Measurements from ENCODE around the gene DNAH8.

DNAH8 gene

DNA sequence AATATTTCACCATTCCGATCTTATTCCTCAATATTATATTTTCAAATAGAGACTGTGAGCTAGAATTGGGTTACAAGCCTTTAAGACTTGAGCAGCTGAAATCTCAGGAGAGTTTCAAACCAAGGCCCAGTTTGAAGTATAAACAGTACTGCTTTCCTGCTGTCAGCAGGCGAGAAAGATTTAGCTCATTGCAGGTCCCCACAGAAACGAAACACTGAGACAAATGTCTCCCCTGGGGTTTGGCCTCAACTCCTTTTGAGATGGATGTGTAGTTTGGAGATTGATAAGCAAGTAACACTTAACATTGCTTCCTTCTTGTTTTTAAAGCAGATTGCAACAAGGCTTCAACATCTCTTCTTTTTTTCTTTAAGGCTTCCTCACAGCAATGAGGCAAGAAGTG is 311.1 kb downstream of the DNAH8 start:
- DNase-seq = no peak

DNA sequence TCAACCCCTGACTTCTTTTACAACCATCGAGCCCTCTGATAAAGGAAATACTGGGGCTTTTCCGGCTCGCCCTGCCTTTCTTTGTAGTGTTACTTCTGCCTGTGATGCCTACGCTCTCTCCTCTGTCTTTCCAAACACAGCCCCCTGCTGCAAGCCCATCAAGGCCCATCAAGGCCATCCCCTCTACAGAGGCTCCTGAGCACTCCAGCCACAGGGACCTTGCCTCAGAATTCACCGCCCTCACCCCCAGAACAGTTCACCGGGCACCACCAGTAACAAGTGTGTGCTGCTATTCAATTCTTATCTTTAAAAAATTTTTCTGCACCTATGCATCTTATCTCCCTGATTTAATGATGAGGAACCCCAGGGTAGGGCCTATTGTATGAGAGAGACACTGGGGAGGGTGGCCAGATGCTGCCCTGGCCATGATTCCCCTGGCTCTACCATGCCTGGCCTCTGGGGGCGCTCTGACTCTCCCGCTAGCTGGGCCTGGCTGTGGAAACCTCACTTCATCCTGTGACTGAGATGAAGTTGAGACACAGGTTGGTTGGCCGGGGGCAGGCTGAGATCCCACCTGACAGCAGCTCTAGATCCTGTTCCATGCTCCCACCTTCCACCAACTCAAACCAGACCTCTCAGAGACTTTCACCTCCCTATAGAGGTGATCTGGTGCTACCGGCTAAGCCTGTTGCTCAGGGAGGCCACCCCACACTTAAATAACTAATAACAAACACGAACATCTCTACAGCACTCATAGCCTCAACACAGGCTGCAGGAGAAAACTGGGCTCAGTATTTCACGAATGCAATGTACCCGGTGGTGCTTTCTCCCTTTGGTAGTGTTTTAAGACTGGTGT is 314.3 kb downstream of the DNAH8 start:
- no peak for DNase-seq

DNA sequence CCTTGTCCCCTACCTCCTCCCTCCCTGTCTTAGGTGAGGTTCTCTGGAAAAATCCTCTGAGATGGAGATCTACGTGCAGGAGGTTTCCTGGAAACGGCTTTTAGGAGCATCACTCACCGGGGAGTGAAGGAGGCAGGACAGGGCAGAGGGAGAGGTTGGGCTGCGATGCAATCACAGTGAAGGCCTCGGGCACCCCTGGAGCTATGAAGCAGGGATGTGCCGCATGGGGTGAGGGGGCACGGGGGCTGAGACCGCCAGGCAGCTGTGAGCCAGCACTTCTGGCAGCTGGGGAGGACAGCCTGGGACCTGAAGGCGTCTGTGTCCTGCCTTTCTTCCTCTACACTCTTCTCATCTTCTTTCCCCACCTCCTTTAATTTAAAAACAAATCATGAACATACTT is 320.6 kb downstream of the DNAH8 start:
- DNase-seq = no peak

DNA sequence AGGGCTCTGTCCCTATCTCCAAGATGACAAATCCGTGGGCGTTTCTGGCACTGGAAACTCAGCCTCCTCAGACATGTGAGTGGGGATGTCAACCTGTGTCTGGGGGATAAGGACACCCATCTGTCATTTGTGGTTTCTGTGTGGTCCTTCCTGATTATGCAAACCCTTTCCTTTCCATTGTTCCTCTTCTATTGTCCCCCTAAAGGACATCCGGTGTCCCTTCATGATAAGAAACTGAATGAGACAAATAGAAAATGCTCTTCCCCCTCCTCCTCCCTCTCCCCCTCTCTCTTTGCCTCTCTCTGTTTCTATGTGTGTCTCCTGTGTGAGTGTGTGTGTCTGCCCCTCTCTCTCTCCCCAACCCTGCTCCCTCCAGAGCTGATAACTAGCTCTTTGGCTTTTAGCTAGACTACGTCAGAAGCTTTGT is 322.0 kb downstream of the DNAH8 start:
- no peak for DNase-seq

DNA sequence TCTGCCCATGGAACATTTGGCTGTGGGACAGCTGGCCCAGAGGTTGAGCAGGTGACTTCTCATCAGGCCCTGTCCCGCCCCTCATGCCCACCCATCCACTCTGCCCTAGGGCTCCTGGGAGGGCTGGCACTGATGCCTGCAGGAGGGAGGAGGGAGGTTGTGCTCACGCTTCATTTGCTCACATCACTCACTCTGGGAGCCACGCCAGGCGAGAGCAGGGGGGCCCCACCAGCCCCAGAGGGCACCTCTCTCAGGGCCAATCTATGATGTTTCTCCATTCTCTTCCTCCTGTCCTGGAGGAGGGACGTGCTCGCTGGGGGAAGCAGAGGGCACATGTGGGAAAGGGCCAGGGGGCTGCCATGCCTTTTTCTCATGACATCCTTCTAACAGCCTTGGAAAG is 322.6 kb downstream of the DNAH8 start:
- DNase-seq = no peak

DNA sequence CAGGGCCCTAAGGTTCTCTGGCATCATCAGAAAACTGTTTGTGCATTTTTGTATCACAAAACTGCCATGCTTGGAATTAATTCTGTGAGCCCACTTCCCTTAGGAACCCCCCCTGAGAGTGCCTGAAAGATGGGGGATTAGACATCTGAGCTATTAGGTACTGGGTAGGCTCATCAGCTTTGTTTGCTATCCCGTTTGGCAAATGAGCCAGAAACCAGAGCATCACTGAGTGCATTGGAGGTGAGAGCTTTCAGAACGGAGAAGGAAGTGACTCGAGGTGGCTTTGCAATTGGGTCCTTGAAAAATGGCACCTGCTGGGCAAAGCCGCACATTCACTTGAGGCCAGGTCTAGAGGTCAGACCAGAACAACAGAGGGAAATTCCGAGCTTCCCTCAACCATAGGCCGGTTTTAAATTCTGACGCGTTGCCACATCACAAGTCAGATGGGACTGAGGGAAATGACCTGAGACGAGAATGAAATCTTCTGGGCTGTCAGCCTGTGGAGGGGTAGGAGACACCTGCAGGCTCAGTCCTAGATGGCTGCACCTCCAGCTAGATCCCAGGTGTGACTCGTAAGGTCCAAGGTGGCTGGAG is 325.1 kb downstream of the DNAH8 start:
- no peak for DNase-seq

DNA sequence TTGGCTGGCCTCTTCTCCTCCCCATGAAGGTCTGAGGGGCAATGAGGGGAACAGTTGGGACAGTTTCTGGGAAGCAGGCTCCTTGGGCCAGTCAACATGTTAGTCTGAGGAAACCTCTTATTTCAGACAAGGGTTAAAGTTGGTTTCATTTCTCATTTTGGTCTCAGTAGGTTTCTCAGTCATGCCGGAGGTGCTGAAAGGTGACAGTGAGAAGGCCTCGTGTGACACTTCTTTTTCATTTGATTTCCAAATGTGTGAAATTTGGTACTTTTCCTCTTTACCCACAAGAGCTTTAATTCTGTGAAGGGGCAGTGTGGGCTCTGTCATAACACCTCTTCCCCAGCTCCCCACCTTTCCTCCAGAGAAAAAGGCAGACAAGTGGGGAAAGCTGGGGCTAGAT is 326.0 kb downstream of the DNAH8 start:
- DNase-seq = no peak

DNA sequence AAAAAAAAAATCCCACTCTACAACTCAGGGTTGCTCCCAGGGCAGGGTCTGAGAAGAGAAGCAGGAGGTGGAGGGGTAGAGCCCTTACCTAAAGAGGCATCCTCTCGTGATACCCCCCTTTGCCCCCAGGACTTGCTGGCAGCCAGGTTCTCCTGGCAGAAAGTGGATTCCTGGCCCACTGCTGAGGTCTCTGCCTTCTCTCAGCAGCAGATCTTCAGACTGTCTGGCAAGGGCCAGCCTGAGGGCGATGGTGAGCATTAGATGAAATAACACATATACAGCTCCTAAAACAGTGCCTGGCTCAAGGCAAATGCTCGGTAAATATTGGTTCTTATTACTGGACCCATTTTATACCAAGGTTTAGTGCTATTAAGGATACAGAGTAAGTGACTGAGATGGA is 328.7 kb downstream of the DNAH8 start:
- no peak for DNase-seq

DNA sequence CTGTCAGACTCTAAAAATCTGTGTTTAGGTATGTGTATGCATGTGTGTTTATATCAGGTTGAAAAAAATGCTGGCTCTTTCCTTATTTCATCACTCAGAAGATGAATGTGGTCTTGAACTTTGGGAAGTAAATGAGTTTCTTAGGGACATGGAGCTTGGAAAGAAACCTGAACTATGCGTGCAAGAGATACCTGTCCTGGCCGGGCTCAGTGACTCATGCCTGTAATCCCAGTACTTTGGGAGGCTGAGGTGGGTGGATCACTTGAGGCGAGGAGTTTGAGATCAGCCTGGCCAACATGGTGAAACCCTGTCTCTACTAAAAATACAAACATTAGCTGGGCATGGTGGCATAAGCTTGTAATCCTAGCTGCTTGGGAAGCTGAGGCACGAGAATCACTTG is 329.1 kb downstream of the DNAH8 start:
- DNase-seq = no peak

DNA sequence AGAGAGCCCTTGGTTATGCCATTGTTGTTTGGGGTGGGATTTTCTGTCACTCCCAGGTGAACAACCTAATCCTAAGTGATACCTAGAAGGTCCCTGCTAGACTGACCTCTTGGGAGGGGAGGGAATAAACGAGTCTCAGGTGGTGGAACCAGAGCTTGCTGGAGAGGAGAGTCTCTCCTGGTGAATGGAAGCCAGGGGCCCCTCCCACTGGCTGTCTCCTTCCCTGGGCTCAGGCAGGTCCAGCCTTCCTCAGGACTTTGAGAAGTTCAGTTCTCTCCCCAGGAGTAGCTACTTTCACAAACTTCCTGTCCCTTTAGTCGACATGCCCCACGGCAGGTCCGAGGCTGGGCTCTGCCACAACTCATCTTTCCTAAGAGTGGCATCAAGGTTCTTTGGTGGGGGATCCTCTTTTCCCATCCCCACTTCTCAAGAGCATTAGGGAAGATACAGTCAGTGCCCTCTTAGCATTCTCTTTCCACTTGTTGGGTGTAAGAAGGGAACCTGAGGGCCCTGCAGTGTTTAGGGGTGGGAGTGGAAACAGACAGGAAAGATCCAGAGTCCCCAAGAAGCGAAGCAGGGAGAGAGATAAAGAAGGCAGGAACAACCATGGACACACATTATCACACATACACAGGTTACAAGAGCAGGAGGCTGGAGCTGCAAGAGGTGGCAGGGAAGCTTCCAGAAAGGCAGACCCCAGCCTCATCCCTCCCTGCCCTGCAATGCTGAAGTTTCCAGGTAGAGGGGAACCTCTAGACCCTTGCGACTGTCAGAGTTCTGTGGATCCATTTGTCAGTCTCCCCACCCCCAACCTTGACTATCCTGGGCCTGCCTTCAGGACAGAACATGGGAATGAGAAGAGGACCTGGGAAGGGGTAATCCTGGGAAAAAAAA is 332.6 kb downstream of the DNAH8 start:
- DNase-seq = no peak

DNA sequence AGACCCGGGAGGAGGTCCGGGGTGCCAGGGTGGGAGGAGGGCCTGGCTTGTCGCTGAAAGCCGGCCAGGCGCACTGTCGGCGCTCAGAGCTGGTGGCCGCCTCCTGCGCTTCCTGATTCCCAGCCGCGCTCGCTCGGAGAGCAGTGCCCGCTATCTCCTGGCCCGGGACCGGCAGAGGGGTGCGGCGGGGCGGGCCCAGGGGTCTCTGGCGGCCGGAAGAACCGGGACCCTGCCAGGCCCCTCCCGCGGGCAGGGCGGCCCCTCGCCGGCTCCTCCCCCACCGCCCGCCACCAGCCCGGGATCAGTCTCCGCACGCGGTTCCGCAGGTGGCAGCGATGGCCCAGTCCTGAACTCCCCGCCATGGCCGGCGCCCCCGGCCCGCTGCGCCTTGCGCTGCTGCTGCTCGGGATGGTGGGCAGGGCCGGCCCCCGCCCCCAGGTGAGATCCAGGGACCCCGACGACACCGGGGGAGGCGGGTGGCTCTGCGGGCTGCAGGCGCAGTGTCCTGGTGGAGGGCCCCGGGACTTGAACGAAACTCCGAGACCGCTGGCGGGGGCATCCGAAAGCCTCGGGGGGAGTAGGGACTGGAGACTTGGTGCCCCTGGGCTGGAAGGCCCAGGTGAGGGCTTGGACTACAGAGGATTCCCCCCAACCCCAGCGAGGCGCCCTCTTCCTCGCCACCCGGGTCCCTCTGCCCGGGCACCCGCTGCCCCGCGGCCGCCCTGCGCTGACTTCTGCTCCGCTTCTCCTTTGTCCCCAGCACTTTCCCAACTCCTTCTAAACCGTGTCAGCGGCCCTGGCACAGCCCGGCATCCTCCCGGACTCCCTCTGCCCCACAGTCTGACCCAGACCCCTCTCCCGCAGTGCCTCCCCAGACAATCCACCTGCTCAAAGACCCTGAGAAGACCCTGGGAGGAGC is 333.6 kb downstream of the DNAH8 start, which contains the start of gene GLP1R:
Gene GLP1R, plus strand, starts transcription at position 301 of the 919 bp plus-strand sequence. Its CDS starts 60 bp downstream, at position 361.
- DNase-seq = no peak

DNA sequence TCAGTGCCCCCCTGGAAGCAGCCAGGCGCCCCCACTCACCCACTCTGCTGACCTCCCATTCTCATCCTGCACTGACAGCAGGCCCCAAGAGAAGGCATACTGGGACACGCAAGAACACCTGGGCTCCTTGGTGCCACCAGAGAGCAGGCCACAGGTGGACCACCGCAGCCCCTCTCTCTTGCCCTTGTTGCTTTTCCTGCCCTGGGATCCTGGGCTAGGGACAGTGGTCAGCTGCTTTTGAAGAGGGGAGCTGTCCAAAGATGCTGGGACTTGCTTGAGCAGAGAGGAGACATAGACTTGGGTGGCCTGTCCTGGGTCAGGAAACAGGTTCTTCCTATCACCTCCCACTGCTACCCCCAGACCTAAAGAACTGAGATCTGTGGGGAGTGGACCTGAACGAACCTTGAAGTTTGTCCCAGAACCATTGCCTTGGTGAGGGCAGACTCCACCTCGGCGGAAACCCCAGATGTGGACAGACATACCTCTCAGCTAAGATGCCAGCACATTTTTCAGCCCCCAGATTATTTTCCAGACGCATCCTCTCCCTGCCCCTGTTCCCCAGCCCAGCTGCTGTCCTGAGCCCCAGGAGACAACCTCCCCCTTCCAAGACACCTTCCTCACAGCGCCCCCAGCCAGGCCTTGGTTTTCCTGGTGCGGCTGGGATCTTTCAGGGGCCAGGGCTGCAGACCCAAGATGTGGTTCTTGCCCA is 334.6 kb downstream of the DNAH8 start:
- no peak for DNase-seq

DNA sequence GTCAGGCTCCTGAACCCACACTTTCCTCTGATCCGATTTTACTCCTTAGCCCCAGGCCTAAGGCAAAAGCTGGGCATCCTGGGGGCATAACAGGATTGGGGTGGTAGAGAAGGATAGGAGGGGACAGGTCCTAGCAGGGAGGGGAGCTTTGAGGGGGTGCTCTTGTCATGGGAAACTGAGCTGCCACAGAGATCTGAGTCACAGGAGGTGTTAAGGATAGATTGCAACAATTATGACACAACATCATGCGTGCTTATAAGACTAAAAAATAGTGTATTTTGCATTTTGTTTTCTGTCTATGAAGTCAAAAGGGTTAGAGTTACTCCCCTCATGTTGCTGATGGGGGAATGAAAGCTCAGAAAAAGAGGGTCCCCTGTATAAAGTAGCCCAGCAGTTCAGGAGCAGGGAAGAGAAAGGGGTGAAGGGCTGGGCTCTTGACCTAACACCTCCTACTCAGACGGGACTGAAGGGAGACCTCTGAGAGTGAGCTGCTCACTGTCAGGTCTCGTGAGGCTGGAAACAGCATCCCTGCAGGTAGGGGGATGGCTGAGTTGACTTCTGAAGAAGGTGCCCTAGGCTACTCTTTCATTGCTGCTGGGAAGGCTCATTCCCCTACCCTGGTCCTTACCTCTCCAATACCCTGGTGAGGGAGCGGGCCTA is 335.5 kb downstream of the DNAH8 start:
- no peak for DNase-seq

DNA sequence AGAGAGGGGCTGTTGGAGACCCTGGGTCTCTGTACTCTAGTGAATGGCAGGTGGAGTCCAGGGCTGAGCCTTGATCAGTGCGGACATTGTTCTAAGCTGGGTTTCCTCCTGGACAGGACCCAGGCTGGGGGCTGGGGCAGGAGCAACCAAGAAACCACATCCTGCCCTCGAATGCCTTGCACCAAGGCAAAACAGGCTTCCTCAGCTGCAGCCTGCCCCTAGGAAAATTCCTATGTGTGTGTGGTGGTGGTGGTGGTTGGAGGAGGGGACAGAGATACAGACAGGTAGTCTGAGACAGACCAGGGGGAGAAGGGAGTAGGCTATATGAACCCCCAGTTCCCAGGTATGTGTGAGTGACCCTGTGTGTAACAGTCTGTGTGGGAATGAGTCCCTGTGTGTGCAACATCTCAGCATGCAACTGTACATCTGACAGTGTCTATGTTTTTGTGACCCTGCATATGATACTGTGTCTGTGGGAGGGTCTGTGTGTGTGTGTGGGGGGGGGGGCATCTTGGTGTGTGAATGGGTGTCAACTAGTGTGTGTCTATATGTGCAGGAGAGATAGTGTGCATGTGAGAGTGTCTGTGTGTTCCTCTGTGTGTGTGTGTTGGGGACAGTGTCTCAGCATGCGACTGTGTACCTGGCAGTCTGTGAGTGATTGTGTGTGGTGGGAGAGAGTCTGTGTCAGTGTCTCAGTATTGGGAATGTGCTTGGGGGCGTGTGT is 336.4 kb downstream of the DNAH8 start:
- DNase-seq = no peak

DNA sequence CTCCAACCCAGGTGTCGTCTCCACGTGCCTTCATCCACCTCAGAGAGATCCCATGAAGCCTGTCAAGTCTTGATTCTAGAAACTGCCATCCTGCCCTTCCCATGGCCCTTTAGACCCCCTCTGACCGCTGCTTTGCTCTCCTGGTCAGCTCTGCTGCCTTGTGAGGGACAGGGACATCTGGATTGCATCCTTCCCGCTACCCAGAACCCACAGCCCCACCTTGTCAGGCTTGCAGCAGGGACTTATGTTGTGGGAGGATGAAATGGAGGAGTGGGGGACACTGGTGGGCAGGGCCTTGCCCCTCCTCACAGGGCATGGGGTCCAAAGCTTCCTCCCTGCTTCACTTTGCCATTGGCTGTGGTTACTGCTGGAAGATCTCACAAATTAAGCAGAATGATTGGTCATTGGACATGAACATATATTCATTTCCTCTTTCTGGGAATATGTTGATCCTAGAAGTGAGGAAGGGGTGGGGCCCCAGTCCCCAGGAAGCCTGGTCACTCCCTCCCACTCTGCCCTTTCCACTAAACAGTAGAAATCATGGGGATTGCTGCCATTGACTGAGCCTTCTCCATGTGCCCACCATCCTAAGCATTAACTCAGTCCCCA is 338.0 kb downstream of the DNAH8 start:
- no peak for DNase-seq

DNA sequence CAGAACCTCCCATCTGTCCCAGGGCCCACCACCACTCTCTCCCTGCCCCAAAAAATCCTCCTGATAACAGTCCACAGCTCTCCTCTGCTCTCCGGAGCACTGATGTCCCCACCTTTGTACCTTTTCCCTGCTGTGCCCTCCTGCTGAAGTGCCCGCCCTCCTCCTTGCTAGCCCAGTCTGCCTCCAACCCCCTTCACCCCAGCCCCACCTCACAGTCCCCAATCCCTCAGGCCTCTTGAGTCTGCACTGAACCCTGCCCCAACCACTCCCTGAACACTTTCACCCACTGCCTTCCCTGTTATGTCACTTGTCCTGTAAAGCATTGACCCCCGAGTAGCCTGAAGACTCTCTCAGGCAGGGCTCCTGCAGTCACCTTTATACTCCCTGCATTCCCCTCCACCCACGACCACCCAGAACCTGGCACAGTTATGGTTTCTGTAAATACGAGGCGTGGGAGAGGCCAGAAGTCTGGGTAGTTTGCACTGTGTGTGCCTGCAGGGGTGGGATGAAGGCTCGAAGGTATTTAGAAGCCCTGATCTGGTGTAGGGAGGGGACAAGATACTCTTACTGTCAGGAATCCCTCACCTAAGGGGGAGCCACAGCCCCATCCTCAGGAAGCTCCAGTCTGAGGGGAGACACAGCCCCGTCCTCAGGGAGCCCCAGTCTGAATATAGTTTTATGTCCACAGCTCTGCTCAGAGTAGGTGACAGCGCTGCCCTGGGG is 338.9 kb downstream of the DNAH8 start:
- DNase-seq = no peak

DNA sequence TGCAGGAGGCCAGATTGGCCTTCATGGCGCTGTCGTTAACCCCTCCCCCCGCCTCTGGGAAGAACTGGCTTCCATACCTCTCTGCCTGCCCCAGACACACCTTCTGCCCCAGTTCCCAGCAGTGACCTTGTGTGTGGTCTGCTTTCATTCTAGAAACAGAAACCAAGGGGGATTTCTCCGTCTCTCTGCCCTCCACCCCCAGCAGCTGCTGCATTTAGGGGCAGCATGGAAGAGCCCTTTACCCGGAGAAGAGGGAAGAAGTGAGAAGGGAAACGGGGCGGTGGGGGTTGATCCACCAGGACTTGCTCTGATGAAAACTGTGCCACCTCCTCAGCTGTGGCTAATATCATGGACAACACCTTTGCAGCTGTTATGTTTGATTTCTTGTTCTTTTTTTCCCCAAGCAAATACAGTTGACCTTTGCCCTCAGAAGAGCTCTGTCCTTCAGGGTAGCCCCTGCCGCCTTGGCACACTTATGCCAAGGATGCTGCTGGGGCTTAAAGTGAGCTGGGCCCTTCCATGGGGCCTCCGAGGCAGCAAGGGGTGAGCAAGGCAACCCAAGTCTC is 339.5 kb downstream of the DNAH8 start:
- no peak for DNase-seq

DNA sequence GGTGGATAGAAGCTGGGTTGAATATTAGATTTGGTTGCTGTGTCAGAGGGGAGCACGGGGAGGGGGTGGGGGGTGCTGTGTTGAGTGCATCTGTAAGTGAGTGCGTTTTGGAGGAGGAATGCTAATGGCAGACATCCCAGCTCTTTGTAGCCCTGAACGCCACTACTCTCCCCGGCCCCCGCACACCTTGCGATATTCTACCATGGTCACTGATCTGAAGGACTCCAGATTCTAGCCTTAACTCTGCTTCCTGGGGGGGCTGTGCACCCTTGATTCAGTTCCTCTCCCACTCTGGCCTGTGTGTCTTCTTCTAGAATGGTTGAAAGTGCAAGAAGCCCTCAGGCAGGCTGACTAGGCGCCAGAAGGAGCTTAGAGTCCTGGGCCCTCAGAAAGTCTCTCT is 340.6 kb downstream of the DNAH8 start:
- DNase-seq = no peak

DNA sequence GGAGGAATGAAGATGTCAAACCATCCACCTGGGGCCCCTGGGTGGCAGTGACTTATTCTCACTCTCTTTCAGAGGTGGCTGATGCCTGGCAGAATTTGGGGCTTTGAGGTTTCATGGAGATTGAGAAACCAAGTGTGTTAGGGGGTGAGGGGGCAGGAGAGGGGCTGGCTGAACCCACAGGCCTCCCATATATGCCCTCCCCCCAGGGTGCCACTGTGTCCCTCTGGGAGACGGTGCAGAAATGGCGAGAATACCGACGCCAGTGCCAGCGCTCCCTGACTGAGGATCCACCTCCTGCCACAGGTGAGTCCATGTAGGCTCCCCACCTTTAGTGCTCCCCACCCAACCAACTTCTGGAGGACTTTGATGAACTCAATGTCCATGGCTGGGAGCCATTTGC is 341.1 kb downstream of the DNAH8 start:
- no peak for DNase-seq

Measured in NCI-H1417 treated with DMSO at 0.1 percent for 48 hours (cell line).